ENCODE data around the gene FBXL7.

Gene FBXL7

GRCh38 chr5:15748266-15748665 is 248.3 kb downstream of the FBXL7 start:
- H3K36me3 ChIP-seq: no peaks in the 10 kb centered on the region
- peaks cover 10% of the 10 kb centered on the region for H3K9me3 ChIP-seq (ENCODE audit: severe bottlenecking)
- H3K4me3 ChIP-seq (ENCODE audit: low read depth, low read length): no peak overlapping the region
- no peaks in the 10 kb centered on the region for H3K27me3 ChIP-seq (ENCODE audit: insufficient read depth, low read depth, severe bottlenecking)
- H3K27ac ChIP-seq: no peak overlapping the region
- no peak for TF ChIP-seq CTCF (IDR thresholded peaks at IDR 0.05; ENCODE audit: low read depth, low read length)
- DNase-seq: no peak

GRCh38 chr5:15752663-15753285 is 252.8 kb downstream of the FBXL7 start:
- no peak overlapping the region for H3K4me3 ChIP-seq (ENCODE audit: low read depth, low read length)
- peak; percentile 30 for DNase-seq
- no peaks in the 10 kb centered on the region for H3K9me3 ChIP-seq (ENCODE audit: severe bottlenecking)
- no peaks in the 10 kb centered on the region for H3K27me3 ChIP-seq (ENCODE audit: insufficient read depth, low read depth, severe bottlenecking)
- H3K27ac ChIP-seq: no peak overlapping the region
- no peak for TF ChIP-seq CTCF (IDR thresholded peaks at IDR 0.05; ENCODE audit: low read depth, low read length)
- H3K36me3 ChIP-seq: no peaks in the 10 kb centered on the region

- H3K4me3 ChIP-seq (ENCODE audit: low read depth, low read length): no peak overlapping the region
- H3K36me3 ChIP-seq: no peaks in the 10 kb centered on the region
- no peak overlapping the region for H3K27ac ChIP-seq
- TF ChIP-seq CTCF (IDR thresholded peaks at IDR 0.05; ENCODE audit: low read depth, low read length): no peak
- H3K9me3 ChIP-seq (ENCODE audit: severe bottlenecking): no peaks in the 10 kb centered on the region
- H3K27me3 ChIP-seq (ENCODE audit: insufficient read depth, low read depth, severe bottlenecking): no peaks in the 10 kb centered on the region
- DNase-seq: no peak
These were observed 253.8 kb downstream of the FBXL7 start for GRCh38 chr5:15753752-15754151.

- H3K27me3 ChIP-seq (ENCODE audit: insufficient read depth, low read depth, severe bottlenecking): no peaks in the 10 kb centered on the region
- no peaks in the 10 kb centered on the region for H3K36me3 ChIP-seq
- DNase-seq: no peak
- H3K27ac ChIP-seq: no peak overlapping the region
- no peak for TF ChIP-seq CTCF (IDR thresholded peaks at IDR 0.05; ENCODE audit: low read depth, low read length)
- H3K4me3 ChIP-seq (ENCODE audit: low read depth, low read length): no peak overlapping the region
- peaks cover 7% of the 10 kb centered on the region for H3K9me3 ChIP-seq (ENCODE audit: severe bottlenecking)
These were observed 257.1 kb downstream of the FBXL7 start for GRCh38 chr5:15757103-15757502.

GRCh38 chr5:15757619-15758018 is 257.6 kb downstream of the FBXL7 start:
- Histone ChIP-seq H3K36me3 (no peaks in the 10 kb centered on the region), H3K27me3 (ENCODE audit: insufficient read depth, low read depth, severe bottlenecking) (no peaks in the 10 kb centered on the region), H3K4me3 (ENCODE audit: low read depth, low read length) (no peak overlapping the region), H3K9me3 (ENCODE audit: severe bottlenecking) (peaks cover 7% of the 10 kb centered on the region), H3K27ac (no peak overlapping the region)
- TF ChIP-seq CTCF (IDR thresholded peaks at IDR 0.05; ENCODE audit: low read depth, low read length): no peak
- no peak for DNase-seq

GRCh38 chr5:15762668-15763067 is 262.7 kb downstream of the FBXL7 start:
- Histone ChIP-seq H3K36me3 (no peaks in the 10 kb centered on the region), H3K27ac (no peak overlapping the region), H3K27me3 (ENCODE audit: insufficient read depth, low read depth, severe bottlenecking) (no peaks in the 10 kb centered on the region), H3K4me3 (ENCODE audit: low read depth, low read length) (no peak overlapping the region), H3K9me3 (ENCODE audit: severe bottlenecking) (peaks cover 7% of the 10 kb centered on the region)
- DNase-seq: no peak
- TF ChIP-seq CTCF (IDR thresholded peaks at IDR 0.05; ENCODE audit: low read depth, low read length): no peak

Data from WERI-Rb-1 (cell line).